Esophagus (tissue), 2 donors: ENCODE data around the gene SLCO4A1. TPM values are rescaled to one million over a fixed set of nuclear protein-coding genes. Genes with fewer than 3 reads are reported as not detected.

Source experiments
- H3K27ac ChIP-seq, 2 donors: one replicate each; pipeline ENCODE4 v1.5.1; 2013; ENCODE audit warnings: low read depth in 2 of 2, mild to moderate bottlenecking in 2 of 2, inconsistent platforms in 1 of 2, low read length in 1 of 2, moderate library complexity in 1 of 2
- H3K27me3 ChIP-seq, 2 donors: one replicate each; pipeline ENCODE4 v1.6.1; 2013; ENCODE audit warnings: low read length in 2 of 2, control low read depth in 1 of 2, mild to moderate bottlenecking in 1 of 2; ENCODE audit not compliant: insufficient read depth in 2 of 2, control insufficient read depth in 1 of 2
- H3K36me3 ChIP-seq, 2 donors: one replicate each; pipeline ENCODE4 v1.6.1; 2013; ENCODE audit warnings: low read length in 1 of 2; ENCODE audit not compliant: control insufficient read depth in 2 of 2, insufficient read depth in 2 of 2
- H3K4me1 ChIP-seq, 2 donors: one replicate each; pipeline ENCODE4 v1.6.1; 2013; ENCODE audit warnings: low read length in 1 of 2; ENCODE audit not compliant: control insufficient read depth in 2 of 2, insufficient read depth in 2 of 2
- H3K4me3 ChIP-seq, 2 donors: one replicate each; pipeline ENCODE4 v1.5.1; 2013; ENCODE audit warnings: low read length in 2 of 2, mild to moderate bottlenecking in 2 of 2, low read depth in 1 of 2, moderate library complexity in 1 of 2
- H3K9me3 ChIP-seq, 2 donors: one replicate each; pipeline ENCODE4 v1.6.1; 2013; ENCODE audit warnings: mild to moderate bottlenecking in 2 of 2, low read depth in 1 of 2, low read length in 1 of 2, moderate library complexity in 1 of 2; ENCODE audit not compliant: control insufficient read depth in 2 of 2, insufficient read depth in 1 of 2
- WGBS, 2 donors: extraction: QIAGEN DNeasy Blood & Tissue Kit; methylation state at CpG; one replicate each; pipeline ENCODE4 v1.1.7; 2013; 5-methylcytosine and 5-hydroxymethylcytosine counted together
- polyA plus RNA-seq, 2 donors: library from polyadenylated mRNA; stranded (reverse); fragments of 200-250 nt; gene quantifications; one replicate each; pipeline ENCODE4 v1.2.3, GENCODE V29; 2013
- donor health status: healthy with polysubstance abuse.
- donor health status: Bipolar disorder and iron deficiency.

Gene SLCO4A1
- polyA plus RNA-seq, 2 donors: 12.5 to 29.3 TPM

- Histone ChIP-seq H3K4me1 (peaks cover 0 to 11% of the 10 kb centered on the region in 2 donors), H3K4me3 (no peak overlapping the region), H3K36me3 (no peaks in the 10 kb centered on the region), H3K27me3 (no peaks in the 10 kb centered on the region), H3K27ac (no peak overlapping the region), H3K9me3 (no peaks in the 10 kb centered on the region)
- WGBS, 2 donors: 84 to 91% methylated on average over 18 of the region's 18 CpGs
Observed at GRCh38 chr20:62700261-62700930, 58.1 kb downstream of the SLCO4A1 start.

- Histone ChIP-seq H3K27ac (no peak overlapping the region), H3K27me3 (no peaks in the 10 kb centered on the region), H3K9me3 (no peaks in the 10 kb centered on the region), H3K4me1 (peaks cover 0 to 14% of the 10 kb centered on the region in 2 donors), H3K4me3 (no peak overlapping the region), H3K36me3 (no peaks in the 10 kb centered on the region)
- 77 to 85% methylated on average over 24 of the region's 24 CpGs for WGBS, 2 donors
Observed at GRCh38 chr20:62701161-62702012, 59.1 kb downstream of the SLCO4A1 start.

GRCh38 chr20:62702013-62702300 is 59.7 kb downstream of the SLCO4A1 start:
- Histone ChIP-seq H3K4me3 (no peak overlapping the region), H3K4me1 (peaks cover 0 to 14% of the 10 kb centered on the region in 2 donors), H3K9me3 (no peaks in the 10 kb centered on the region), H3K36me3 (no peaks in the 10 kb centered on the region), H3K27ac (no peak overlapping the region), H3K27me3 (no peaks in the 10 kb centered on the region)
- WGBS, 2 donors: 80 to 88% methylated on average over 11 of the region's 11 CpGs

GRCh38 chr20:62702895-62703852 is 60.9 kb downstream of the SLCO4A1 start:
- H3K9me3 ChIP-seq: no peaks in the 10 kb centered on the region
- no peak overlapping the region for H3K4me3 ChIP-seq
- H3K27ac ChIP-seq: peak overlapping the region in 1 of 2 donors; percentile 28
- no peaks in the 10 kb centered on the region for H3K36me3 ChIP-seq
- 52 to 65% methylated on average over 25 of the region's 25 CpGs for WGBS, 2 donors
- no peaks in the 10 kb centered on the region for H3K27me3 ChIP-seq
- H3K4me1 ChIP-seq: peaks cover 0 to 14% of the 10 kb centered on the region in 2 donors

- H3K27ac ChIP-seq: peak overlapping the region in 1 of 2 donors; percentile 28
- peaks cover 0 to 14% of the 10 kb centered on the region in 2 donors for H3K4me1 ChIP-seq
- H3K36me3 ChIP-seq: no peaks in the 10 kb centered on the region
- H3K9me3 ChIP-seq: no peaks in the 10 kb centered on the region
- H3K4me3 ChIP-seq: no peak overlapping the region
- H3K27me3 ChIP-seq: no peaks in the 10 kb centered on the region
- 69 to 77% methylated on average over 5 of the region's 5 CpGs for WGBS, 2 donors
Observed at GRCh38 chr20:62703853-62704228, 61.5 kb downstream of the SLCO4A1 start.

- Histone ChIP-seq H3K9me3 (no peaks in the 10 kb centered on the region), H3K27me3 (peaks cover 0 to under 1% of the 10 kb centered on the region in 2 donors), H3K4me1 (peaks cover 0 to 14% of the 10 kb centered on the region in 2 donors), H3K36me3 (no peaks in the 10 kb centered on the region), H3K4me3 (no peak overlapping the region), H3K27ac (no peak overlapping the region)
- WGBS, 2 donors: 14 to 26% methylated on average over 21 of the region's 21 CpGs
Observed at GRCh38 chr20:62704341-62704948, 62.1 kb downstream of the SLCO4A1 start.

GRCh38 chr20:62705627-62706026 is 63.3 kb downstream of the SLCO4A1 start:
- Histone ChIP-seq H3K27ac (no peak overlapping the region), H3K9me3 (no peaks in the 10 kb centered on the region), H3K4me1 (peaks cover 0 to 14% of the 10 kb centered on the region in 2 donors), H3K36me3 (no peaks in the 10 kb centered on the region), H3K27me3 (peaks cover 0 to 3% of the 10 kb centered on the region in 2 donors), H3K4me3 (no peak overlapping the region)
- 64 to 72% methylated on average over 16 of the region's 16 CpGs for WGBS, 2 donors

- H3K27ac ChIP-seq: no peak overlapping the region
- H3K36me3 ChIP-seq: no peaks in the 10 kb centered on the region
- peaks cover 3% of the 10 kb centered on the region in 2 donors for H3K27me3 ChIP-seq
- no peaks in the 10 kb centered on the region for H3K9me3 ChIP-seq
- WGBS, 2 donors: 83 to 87% methylated on average over 12 of the region's 12 CpGs
- H3K4me3 ChIP-seq: no peak overlapping the region
- H3K4me1 ChIP-seq: peaks cover 0 to 14% of the 10 kb centered on the region in 2 donors
Observed at GRCh38 chr20:62706344-62706743, 64.0 kb downstream of the SLCO4A1 start.

- Histone ChIP-seq H3K36me3 (no peaks in the 10 kb centered on the region), H3K9me3 (peaks cover 0 to 1% of the 10 kb centered on the region in 2 donors), H3K27me3 (peaks cover 3% of the 10 kb centered on the region in 2 donors), H3K4me3 (no peak overlapping the region), H3K4me1 (peaks cover 0 to 17% of the 10 kb centered on the region in 2 donors), H3K27ac (no peak overlapping the region)
- whole genome bisulfite sequencing, 2 donors: 78 to 85% methylated on average over 12 of the region's 12 CpGs
Observed at GRCh38 chr20:62706857-62707256, 64.6 kb downstream of the SLCO4A1 start.
